ENCODE results near the gene CD68.
A peak's percentile ranks its signal among the peaks of the same experiment; 100 is the strongest.

- TF ChIP-seq CTCF (IDR thresholded peaks at IDR 0.05): no peak
- no peak for TF ChIP-seq REST (IDR thresholded peaks at IDR 0.05; ENCODE audit: insufficient read depth in 1 of 2, low read depth in 2 of 2, low read length in 1 of 2)
- peak; percentile 56; the same call in 1 of the 2 replicates for TF ChIP-seq POLR2AphosphoS5 (IDR thresholded peaks at IDR 0.05; ENCODE audit: low read depth, low read length)
- no peak; the same call in 1 of the 2 replicates for TF ChIP-seq SIN3A (IDR thresholded peaks at IDR 0.05; ENCODE audit: borderline replicate concordance, insufficient read depth, low read depth, low read length)
- TF ChIP-seq TCF7L2 (IDR thresholded peaks at IDR 0.05; ENCODE audit: low read depth, low read length): no peak
These were observed 48.0 kb downstream of the CD68 start, which contains the start of gene SAT2 for GRCh38 chr17:7627250-7628121.

All from Panc1 (cell line).